Activated naive CD4-positive, alpha-beta T cell treated with anti-CD3 and anti-CD28 coated beads, Interleukin-2, amount 10 ng/mL, durations not matched to agents 7 days and 5 days (primary cell): ENCODE results near the gene DES.

Source experiments
- CTCF ChIA-PET: fragments of 350-600 bp; sonication (Branson Sonifier 250); formaldehyde crosslinking; loops from one replicate; lab custom pipeline; 2021; ENCODE audit warnings: antibody characterized with exemption; lab: Charles Lee
- DNase-seq: peaks from one replicate; pipeline ENCODE4 v3.0.0-alpha.2; 2020
- H3K27ac Mint-ChIP-seq: one replicate; pipeline ENCODE4 v1.8.0; 2021; ENCODE audit warnings: mild to moderate bottlenecking, moderate library complexity, mixed read lengths
- H3K27me3 Mint-ChIP-seq: one replicate; pipeline ENCODE4 v1.8.0; 2021; ENCODE audit warnings: mild to moderate bottlenecking, mixed read lengths
- H3K36me3 Mint-ChIP-seq: one replicate; pipeline ENCODE4 v1.8.0; 2021; ENCODE audit warnings: mixed read lengths
- H3K4me1 Mint-ChIP-seq: one replicate; pipeline ENCODE4 v1.8.0; 2021; ENCODE audit warnings: mixed read lengths
- H3K4me3 Mint-ChIP-seq: one replicate; pipeline ENCODE4 v1.8.0; 2021; ENCODE audit warnings: mild to moderate bottlenecking, moderate library complexity, mixed read lengths
- H3K9me3 Mint-ChIP-seq: one replicate; pipeline ENCODE4 v1.8.0; 2021; ENCODE audit warnings: mixed read lengths

Gene DES

GRCh38 chr2:219465659-219466561 lies 47.7 kb downstream of the DES start:
- Mint-ChIP-seq H3K36me3 (no peaks in the 10 kb centered on the region), H3K27me3 (no peaks in the 10 kb centered on the region), H3K27ac (no peak overlapping the region), H3K4me3 (no peak overlapping the region), H3K4me1 (peaks cover 3% of the 10 kb centered on the region), H3K9me3 (no peaks in the 10 kb centered on the region)
- DNase-seq, result no peak
- CTCF ChIA-PET, result no interaction called here

GRCh38 chr2:219466816-219467735 lies 48.9 kb downstream of the DES start:
- H3K27me3 Mint-ChIP-seq, result no peaks in the 10 kb centered on the region
- CTCF ChIA-PET, result interaction anchor here (0.8 to 1.0 kb wide), 3 partner anchors 8 to 63 kb away, joined by 3 to 5 read pairs (median 4); no protein-coding TSS in a partner anchor
- no peaks in the 10 kb centered on the region for H3K9me3 Mint-ChIP-seq
- H3K4me1 Mint-ChIP-seq, result no peaks in the 10 kb centered on the region
- no peak for DNase-seq
- H3K4me3 Mint-ChIP-seq, result no peak overlapping the region
- H3K36me3 Mint-ChIP-seq, result no peaks in the 10 kb centered on the region
- H3K27ac Mint-ChIP-seq, result no peak overlapping the region

GRCh38 chr2:219467736-219468075 lies 49.5 kb downstream of the DES start:
- H3K9me3 Mint-ChIP-seq, result no peaks in the 10 kb centered on the region
- CTCF ChIA-PET, result interaction anchor here (0.8 to 1.0 kb wide), 3 partner anchors 8 to 62 kb away, joined by 3 to 5 read pairs (median 4); no protein-coding TSS in a partner anchor
- H3K4me3 Mint-ChIP-seq, result no peak overlapping the region
- no peaks in the 10 kb centered on the region for H3K36me3 Mint-ChIP-seq
- H3K4me1 Mint-ChIP-seq, result no peaks in the 10 kb centered on the region
- DNase-seq, result no peak
- H3K27ac Mint-ChIP-seq, result no peak overlapping the region
- no peaks in the 10 kb centered on the region for H3K27me3 Mint-ChIP-seq

GRCh38 chr2:219468410-219469185 lies 50.4 kb downstream of the DES start:
- DNase-seq, result no peak
- CTCF ChIA-PET, result interaction anchor here (0.6 to 1.4 kb wide), 3 partner anchors 9 to 57 kb away, joined by 3 to 4 read pairs (median 3); no protein-coding TSS in a partner anchor
- H3K27me3 Mint-ChIP-seq, result no peaks in the 10 kb centered on the region
- H3K9me3 Mint-ChIP-seq, result no peaks in the 10 kb centered on the region
- H3K27ac Mint-ChIP-seq, result no peak overlapping the region
- H3K4me1 Mint-ChIP-seq, result no peaks in the 10 kb centered on the region
- H3K4me3 Mint-ChIP-seq, result no peak overlapping the region
- H3K36me3 Mint-ChIP-seq, result no peaks in the 10 kb centered on the region

GRCh38 chr2:219469186-219469724 lies 51.1 kb downstream of the DES start:
- DNase-seq, result no peak
- CTCF ChIA-PET, result interaction anchor here (1.4 kb wide), 1 partner anchor 16 kb away, joined by 3 read pairs; no protein-coding TSS in a partner anchor
- H3K4me1 Mint-ChIP-seq, result no peaks in the 10 kb centered on the region
- no peak overlapping the region for H3K27ac Mint-ChIP-seq
- H3K9me3 Mint-ChIP-seq, result no peaks in the 10 kb centered on the region
- H3K27me3 Mint-ChIP-seq, result no peaks in the 10 kb centered on the region
- no peak overlapping the region for H3K4me3 Mint-ChIP-seq
- H3K36me3 Mint-ChIP-seq, result no peaks in the 10 kb centered on the region

- Mint-ChIP-seq H3K36me3 (no peaks in the 10 kb centered on the region), H3K4me3 (no peak overlapping the region)
- CTCF ChIA-PET, result interaction anchor here (0.9 to 1.7 kb wide), 2 partner anchors 59 to 121 kb away, joined by 3 to 7 read pairs; no protein-coding TSS in a partner anchor
Measured at GRCh38 chr2:219470429-219470828, 52.3 kb downstream of the DES start.

GRCh38 chr2:219471476-219472371 lies 53.5 kb downstream of the DES start:
- Mint-ChIP-seq H3K27ac (no peak overlapping the region), H3K4me1 (peaks cover 4% of the 10 kb centered on the region), H3K36me3 (no peaks in the 10 kb centered on the region), H3K9me3 (no peaks in the 10 kb centered on the region), H3K27me3 (peaks cover 11% of the 10 kb centered on the region), H3K4me3 (no peak overlapping the region)
- no peak for DNase-seq
- CTCF ChIA-PET, result interaction anchor here (0.9 to 7.6 kb wide), 3 partner anchors 57 to 120 kb away, joined by 3 to 66 read pairs (median 7); no protein-coding TSS in a partner anchor

More at GRCh38 chr2:219470429-219470828, 52.3 kb downstream of the DES start:
- Mint-ChIP-seq H3K27me3 (peaks cover 4% of the 10 kb centered on the region), H3K9me3 (no peaks in the 10 kb centered on the region), H3K27ac (no peak overlapping the region), H3K4me1 (no peaks in the 10 kb centered on the region)
- no peak for DNase-seq

GRCh38 chr2:219472629-219473187 lies 54.5 kb downstream of the DES start:
- H3K4me3 Mint-ChIP-seq, result no peak overlapping the region
- CTCF ChIA-PET, result interaction anchor here (1.0 to 7.6 kb wide), 3 partner anchors 23 to 68 kb away, joined by 3 to 66 read pairs (median 5); a partner anchor contains a TSS
- DNase-seq, result no peak
- no peaks in the 10 kb centered on the region for H3K36me3 Mint-ChIP-seq
- H3K9me3 Mint-ChIP-seq, result no peaks in the 10 kb centered on the region
- no peak overlapping the region for H3K27ac Mint-ChIP-seq
- peaks cover 4% of the 10 kb centered on the region for H3K4me1 Mint-ChIP-seq
- H3K27me3 Mint-ChIP-seq, result peaks cover 20% of the 10 kb centered on the region

GRCh38 chr2:219473511-219473910 lies 55.3 kb downstream of the DES start:
- CTCF ChIA-PET, result interaction anchor here (1.0 to 7.6 kb wide), 3 partner anchors 22 to 68 kb away, joined by 3 to 66 read pairs (median 5); a partner anchor contains a TSS
- Mint-ChIP-seq H3K9me3 (no peaks in the 10 kb centered on the region), H3K4me1 (peaks cover 4% of the 10 kb centered on the region), H3K4me3 (no peak overlapping the region), H3K36me3 (no peaks in the 10 kb centered on the region), H3K27me3 (peaks cover 21% of the 10 kb centered on the region), H3K27ac (no peak overlapping the region)
- no peak for DNase-seq

GRCh38 chr2:219474285-219475060 lies 56.3 kb downstream of the DES start:
- DNase-seq, result no peak
- CTCF ChIA-PET, result interaction anchor here (1.3 to 7.6 kb wide), 3 partner anchors 21 to 88 kb away, joined by 3 to 66 read pairs (median 6); a partner anchor contains a TSS

GRCh38 chr2:219475278-219475677 lies 57.1 kb downstream of the DES start:
- Mint-ChIP-seq H3K4me3 (no peak overlapping the region), H3K9me3 (no peaks in the 10 kb centered on the region), H3K27ac (no peak overlapping the region), H3K4me1 (peaks cover 4% of the 10 kb centered on the region), H3K27me3 (peaks cover 33% of the 10 kb centered on the region), H3K36me3 (no peaks in the 10 kb centered on the region)
- DNase-seq, result no peak
- CTCF ChIA-PET, result interaction anchor here (1.3 to 7.6 kb wide), 6 partner anchors 20 to 87 kb away, joined by 3 to 66 read pairs (median 4); a partner anchor contains a TSS

More at GRCh38 chr2:219474285-219475060, 56.3 kb downstream of the DES start:
- Mint-ChIP-seq H3K36me3 (no peaks in the 10 kb centered on the region), H3K4me1 (peaks cover 4% of the 10 kb centered on the region), H3K27me3 (peaks cover 27% of the 10 kb centered on the region), H3K4me3 (no peak overlapping the region), H3K9me3 (no peaks in the 10 kb centered on the region), H3K27ac (no peak overlapping the region)
